Measurements from ENCODE around the gene WDFY1. TPM values are rescaled to one million over a fixed set of nuclear protein-coding genes. Genes with fewer than 3 reads are reported as not detected.
A peak's percentile ranks its signal among the peaks of the same experiment; 100 is the strongest.

WDFY1 gene
- total RNA-seq, 1 donor from 2014 or later: 41.1 TPM

DNA sequence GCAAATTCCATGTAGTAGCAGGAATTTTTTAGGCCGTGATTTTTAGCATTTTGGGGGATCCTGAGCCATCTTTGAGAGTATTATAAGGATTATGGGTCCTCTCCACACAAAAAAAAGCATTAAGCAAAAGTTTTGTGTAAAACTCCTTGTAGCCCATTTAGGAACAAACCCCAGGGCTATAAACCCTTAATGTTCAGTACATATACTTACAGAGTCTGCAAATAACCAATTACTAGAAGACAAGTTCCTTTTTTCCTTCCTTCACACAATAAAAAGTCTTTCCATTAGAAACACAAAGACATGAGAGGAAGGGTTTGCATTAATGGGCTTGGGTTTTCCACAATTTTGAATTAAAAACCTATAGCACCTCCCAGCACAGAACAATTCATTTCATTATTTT lies 44.6 kb downstream of the WDFY1 start:
- no peak for DNase-seq (ENCODE audit: low read depth, low spot score)
- Mint-ChIP-seq H3K4me1 (peaks cover 6% of the 10 kb centered on the region), H3K9me3 (no peaks in the 10 kb centered on the region), H3K27me3 (ENCODE audit: low read depth) (no peaks in the 10 kb centered on the region), H3K27ac (ENCODE audit: unreplicated experiment) (no peak overlapping the region), H3K36me3 (ENCODE audit: low read depth) (peaks cover 10% of the 10 kb centered on the region), H3K4me3 (no peak overlapping the region)
- TF ChIP-seq, protein P1, sequence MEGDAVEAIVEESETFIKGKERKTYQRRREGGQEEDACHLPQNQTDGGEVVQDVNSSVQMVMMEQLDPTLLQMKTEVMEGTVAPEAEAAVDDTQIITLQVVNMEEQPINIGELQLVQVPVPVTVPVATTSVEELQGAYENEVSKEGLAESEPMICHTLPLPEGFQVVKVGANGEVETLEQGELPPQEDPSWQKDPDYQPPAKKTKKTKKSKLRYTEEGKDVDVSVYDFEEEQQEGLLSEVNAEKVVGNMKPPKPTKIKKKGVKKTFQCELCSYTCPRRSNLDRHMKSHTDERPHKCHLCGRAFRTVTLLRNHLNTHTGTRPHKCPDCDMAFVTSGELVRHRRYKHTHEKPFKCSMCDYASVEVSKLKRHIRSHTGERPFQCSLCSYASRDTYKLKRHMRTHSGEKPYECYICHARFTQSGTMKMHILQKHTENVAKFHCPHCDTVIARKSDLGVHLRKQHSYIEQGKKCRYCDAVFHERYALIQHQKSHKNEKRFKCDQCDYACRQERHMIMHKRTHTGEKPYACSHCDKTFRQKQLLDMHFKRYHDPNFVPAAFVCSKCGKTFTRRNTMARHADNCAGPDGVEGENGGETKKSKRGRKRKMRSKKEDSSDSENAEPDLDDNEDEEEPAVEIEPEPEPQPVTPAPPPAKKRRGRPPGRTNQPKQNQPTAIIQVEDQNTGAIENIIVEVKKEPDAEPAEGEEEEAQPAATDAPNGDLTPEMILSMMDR (conservative IDR thresholded peaks at IDR 0.05): no peak

DNA sequence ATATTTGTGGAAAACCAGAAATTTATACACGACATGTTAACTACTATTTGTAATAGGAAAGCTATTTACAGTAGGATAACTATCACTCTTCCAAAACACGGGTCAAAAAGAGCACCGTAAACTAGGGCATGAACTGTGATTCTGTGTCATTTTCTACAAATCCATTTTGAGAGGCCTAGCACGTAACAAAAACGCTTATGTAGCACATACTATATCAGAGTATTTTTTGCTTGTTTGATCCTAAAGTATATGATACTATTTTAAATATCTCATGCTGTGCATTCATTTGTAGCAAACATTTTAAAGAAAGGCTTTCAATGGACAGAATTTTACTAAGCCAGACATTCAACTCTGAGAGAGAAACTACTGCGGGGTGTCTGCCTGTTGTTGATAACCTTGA lies 45.1 kb downstream of the WDFY1 start:
- Mint-ChIP-seq H3K4me3 (no peak overlapping the region), H3K27me3 (ENCODE audit: low read depth) (no peaks in the 10 kb centered on the region), H3K27ac (ENCODE audit: unreplicated experiment) (no peak overlapping the region), H3K9me3 (no peaks in the 10 kb centered on the region), H3K36me3 (ENCODE audit: low read depth) (peaks cover 10% of the 10 kb centered on the region), H3K4me1 (peaks cover 9% of the 10 kb centered on the region)
- DNase-seq (ENCODE audit: low read depth, low spot score): no peak
- TF ChIP-seq, protein P1 (conservative IDR thresholded peaks at IDR 0.05): no peak

DNA sequence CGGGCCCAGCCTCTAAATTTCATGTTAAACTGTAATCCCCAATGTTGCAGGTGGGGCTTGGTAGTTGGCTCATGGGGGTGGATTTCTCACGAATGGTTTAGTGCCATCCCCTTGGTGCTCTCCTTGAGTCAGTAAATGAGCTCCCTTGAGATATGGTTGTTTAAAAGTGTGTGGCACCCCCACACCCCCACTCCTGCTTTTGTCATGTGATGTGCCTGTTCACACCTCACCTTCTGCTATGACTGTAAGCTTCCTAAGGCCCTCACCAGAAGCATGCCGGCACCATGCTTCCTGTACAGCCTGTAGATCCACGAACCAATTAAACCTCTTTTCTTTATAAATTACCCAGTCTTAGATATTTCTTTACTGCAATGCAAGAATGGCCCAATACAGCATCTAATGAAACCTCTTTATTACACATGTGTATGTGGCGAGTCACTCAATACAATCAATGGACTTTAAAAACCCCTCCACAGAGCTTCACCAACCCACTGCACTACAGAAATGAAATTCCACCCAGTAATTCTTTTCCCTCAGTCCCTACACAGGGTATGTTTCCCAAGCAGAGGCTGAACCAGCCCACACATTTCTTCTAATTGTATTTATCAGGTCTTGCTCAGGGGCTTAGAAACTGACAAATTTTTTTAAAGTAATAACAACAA lies 47.3 kb downstream of the WDFY1 start:
- Mint-ChIP-seq H3K4me1 (peaks cover 14% of the 10 kb centered on the region), H3K27ac (ENCODE audit: unreplicated experiment) (peak overlapping the region; percentile 62)

DNA sequence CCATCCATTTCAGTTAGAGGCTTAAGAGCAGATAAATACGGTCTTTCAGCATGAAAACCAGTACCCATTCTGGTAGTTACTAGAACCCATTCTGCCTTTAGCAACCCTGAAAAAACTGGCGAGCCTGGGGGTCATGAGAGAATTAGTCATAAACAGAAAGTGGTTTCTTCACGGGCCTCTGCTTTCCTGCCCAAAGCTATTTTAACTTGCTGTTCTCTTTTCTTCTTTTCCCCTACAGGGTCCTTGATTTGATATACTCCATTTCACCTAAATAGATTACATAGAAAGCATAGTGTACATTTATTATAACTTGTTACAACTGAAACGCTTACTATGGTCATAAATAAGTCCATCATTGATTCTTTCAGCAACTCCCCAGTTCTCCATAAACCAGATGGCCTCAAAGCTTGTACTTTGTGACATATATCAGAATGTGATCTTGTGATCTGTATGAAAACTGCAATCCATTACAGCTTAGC lies 48.3 kb downstream of the WDFY1 start:
- Mint-ChIP-seq H3K27ac (ENCODE audit: unreplicated experiment) (no peak overlapping the region), H3K4me1 (peaks cover 14% of the 10 kb centered on the region), H3K9me3 (no peaks in the 10 kb centered on the region), H3K27me3 (ENCODE audit: low read depth) (no peaks in the 10 kb centered on the region), H3K4me3 (no peak overlapping the region), H3K36me3 (ENCODE audit: low read depth) (peaks cover 12% of the 10 kb centered on the region)
- TF ChIP-seq, protein P1 (conservative IDR thresholded peaks at IDR 0.05): no peak
- no peak for DNase-seq (ENCODE audit: low read depth, low spot score)

More for the DNA sequence above, 47.3 kb downstream of the WDFY1 start:
- Mint-ChIP-seq H3K27me3 (ENCODE audit: low read depth) (no peaks in the 10 kb centered on the region), H3K36me3 (ENCODE audit: low read depth) (peaks cover 9% of the 10 kb centered on the region), H3K4me3 (no peak overlapping the region), H3K9me3 (no peaks in the 10 kb centered on the region)
- no peak for DNase-seq (ENCODE audit: low read depth, low spot score)
- TF ChIP-seq, protein P1 (conservative IDR thresholded peaks at IDR 0.05): no peak

DNA sequence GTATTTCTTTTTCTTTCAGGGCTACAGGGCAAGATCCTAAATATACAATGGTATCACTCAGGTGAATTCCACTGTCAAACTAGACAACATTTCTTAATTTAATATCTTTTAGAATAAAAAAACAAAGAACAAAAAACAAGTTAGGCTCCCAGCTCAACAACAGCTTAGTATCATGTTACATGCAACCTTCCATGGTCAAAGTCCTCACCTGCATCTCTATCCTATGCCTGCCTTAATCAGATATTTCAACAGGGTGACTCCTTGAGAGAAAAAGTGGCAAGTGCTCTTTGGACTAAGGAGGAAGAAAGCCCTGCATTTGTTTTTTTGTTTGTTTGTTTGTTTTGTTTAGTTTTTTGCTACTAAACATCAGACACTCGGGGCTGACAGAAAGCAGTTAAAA lies 50.2 kb downstream of the WDFY1 start:
- Mint-ChIP-seq H3K36me3 (ENCODE audit: low read depth) (peaks cover 8% of the 10 kb centered on the region), H3K9me3 (no peaks in the 10 kb centered on the region), H3K27me3 (ENCODE audit: low read depth) (no peaks in the 10 kb centered on the region), H3K4me3 (no peak overlapping the region), H3K4me1 (peaks cover 17% of the 10 kb centered on the region), H3K27ac (ENCODE audit: unreplicated experiment) (no peak overlapping the region)
- TF ChIP-seq, protein P1 (conservative IDR thresholded peaks at IDR 0.05): no peak
- DNase-seq (ENCODE audit: low read depth, low spot score): no peak
